Endothelial cell of hepatic sinusoid (primary cell): ENCODE measurements around the gene SMAD6.

Experiments used
- in situ Hi-C: cut with HindIII; loops from 2 replicates; pipeline ENCODE4 v1.10.0; 2017; ENCODE audit warnings: low sequenced_read_pairs

SMAD6 gene

GRCh38 chr15:66718220-66718988, 16.4 kb downstream of the SMAD6 start:
- in situ Hi-C loops = no loop called here

- in situ Hi-C loops = no loop called here
Measured at GRCh38 chr15:66719471-66719870, 17.4 kb downstream of the SMAD6 start.

- in situ Hi-C loops = loop anchor here (5.0 kb wide), 2 partner anchors 63 to 103 kb away; no protein-coding TSS in a partner anchor
Measured at GRCh38 chr15:66720206-66721010, 18.4 kb downstream of the SMAD6 start.

DNA sequence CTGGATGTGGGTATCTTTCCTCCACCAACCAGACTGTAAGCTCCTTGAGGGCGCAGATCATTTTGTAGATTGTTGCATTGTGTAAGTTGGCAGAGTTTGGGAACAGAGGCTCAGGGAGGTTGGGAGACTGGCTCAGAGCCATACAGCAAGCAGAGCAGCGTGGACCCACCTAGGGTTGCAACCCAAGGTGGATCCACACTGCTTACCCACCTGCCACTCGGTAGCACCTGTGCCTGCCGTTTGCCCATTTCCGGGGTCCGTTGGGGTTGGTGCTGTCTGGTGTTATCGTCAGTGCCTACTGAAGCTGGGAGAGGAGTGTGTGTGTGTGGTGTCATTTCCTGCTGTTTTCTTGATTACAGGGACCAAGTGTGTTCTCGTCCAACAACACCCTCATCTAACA, 19.0 kb downstream of the SMAD6 start:
- in situ Hi-C loops = loop anchor here (5.0 kb wide), 2 partner anchors 64 to 104 kb away; no protein-coding TSS in a partner anchor

DNA sequence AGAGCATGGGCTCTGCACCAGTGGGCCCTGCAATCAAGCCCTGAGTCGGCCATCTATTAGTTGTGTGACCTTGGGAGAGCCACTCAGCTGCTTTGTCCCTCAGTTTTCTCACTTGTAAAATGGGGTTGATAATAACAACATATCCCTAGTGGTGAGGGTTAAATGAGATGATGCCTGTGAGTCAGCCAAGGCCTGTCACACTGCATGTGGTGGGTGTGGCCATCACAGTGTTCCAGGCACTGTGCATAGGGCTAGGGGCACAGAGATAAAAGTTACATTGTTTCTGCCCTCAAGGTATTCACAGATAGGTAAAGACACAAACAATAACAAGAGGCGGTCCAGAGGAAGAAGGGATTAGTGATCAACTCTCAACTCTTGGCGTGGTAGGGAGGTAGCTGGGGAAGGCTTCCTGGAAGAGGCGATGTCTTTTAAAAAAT, 19.5 kb downstream of the SMAD6 start:
- in situ Hi-C loops = loop anchor here (5.0 kb wide), 2 partner anchors 64 to 104 kb away; no protein-coding TSS in a partner anchor

GRCh38 chr15:66721954-66722353, 19.9 kb downstream of the SMAD6 start:
- in situ Hi-C loops = loop anchor here (5.0 kb wide), 2 partner anchors 65 to 105 kb away; no protein-coding TSS in a partner anchor

DNA sequence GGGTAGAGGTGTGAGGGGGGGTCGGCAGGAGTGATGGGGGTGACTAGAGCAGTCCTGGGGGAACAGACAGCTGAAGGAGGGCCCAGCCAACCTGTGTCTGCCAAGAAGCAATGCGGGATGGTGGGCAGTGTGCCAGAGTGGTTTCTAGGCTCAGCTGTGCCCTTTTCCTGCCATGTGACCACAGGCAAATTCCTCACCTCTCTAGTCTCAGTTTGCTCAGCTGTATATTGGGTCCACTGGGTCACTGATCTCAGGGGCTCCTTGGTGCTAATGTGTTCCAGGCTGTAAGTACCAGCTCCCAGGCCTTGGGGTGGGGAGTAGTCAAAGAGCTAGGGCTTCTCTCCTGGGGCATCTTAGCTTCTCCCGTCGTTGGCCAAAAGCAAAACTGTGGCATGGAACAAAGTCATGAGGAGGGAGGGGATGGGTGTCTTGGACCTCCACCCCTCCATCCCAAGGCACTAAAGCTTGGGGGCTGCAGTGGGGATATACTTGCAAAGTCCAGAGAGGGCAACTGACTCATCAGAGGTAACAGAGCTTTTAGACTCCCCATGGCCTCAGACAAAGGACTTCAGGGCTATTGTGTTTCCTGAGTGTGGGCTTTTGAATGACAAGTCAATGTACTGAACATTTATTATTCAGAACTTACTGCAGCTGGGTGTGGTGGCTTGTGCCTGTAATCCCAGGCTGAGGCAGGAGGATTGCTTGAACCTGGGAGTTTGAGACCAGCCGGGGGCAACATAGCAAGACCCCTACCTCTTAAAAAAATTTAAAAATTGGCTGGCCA, 20.9 kb downstream of the SMAD6 start:
- in situ Hi-C loops = loop anchor here (5.0 kb wide), 2 partner anchors 66 to 106 kb away; no protein-coding TSS in a partner anchor

DNA sequence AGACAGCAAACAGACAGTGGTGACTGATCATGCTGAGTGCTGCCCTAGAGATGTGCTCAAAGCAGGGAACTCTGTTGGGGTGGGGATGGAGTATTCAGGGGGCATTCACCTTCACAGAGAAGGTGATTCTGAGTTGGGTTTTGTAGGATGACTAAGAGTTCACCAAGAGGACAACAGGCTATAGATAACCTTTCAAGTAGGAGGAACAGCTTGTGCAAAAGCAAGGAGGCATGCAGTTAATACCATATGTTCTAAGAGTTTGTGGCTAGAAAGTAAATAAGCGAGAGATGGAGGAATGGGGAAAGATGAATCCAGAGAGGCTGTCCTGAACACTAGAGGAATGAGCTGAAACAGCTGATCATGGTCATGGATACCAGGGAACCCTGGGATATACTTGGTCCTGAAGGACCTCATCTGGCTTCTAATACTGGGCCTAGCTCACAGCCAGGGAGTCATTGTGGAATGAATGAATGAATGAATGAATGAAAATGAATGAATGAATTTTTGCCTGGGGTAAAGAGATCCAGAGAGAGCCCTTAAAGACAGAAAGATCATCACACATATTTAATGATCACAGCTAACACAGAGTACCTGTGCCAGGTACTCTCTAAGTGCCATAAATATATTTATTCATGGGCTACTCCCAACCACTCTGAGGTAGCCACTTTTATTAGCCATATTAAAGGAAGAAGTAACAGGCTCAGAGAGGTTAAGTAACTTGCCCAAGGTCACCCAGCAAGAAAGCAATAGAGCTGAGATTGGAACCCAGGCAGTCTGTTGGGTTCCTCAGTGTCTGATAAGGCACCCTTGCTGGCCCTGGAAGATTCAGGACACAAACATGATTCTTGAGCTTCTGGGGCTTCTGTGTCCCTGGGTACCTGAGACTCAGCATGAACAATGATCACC, 22.0 kb downstream of the SMAD6 start:
- in situ Hi-C loops = loop anchor here (5.0 kb wide), 2 partner anchors 67 to 107 kb away; no protein-coding TSS in a partner anchor

DNA sequence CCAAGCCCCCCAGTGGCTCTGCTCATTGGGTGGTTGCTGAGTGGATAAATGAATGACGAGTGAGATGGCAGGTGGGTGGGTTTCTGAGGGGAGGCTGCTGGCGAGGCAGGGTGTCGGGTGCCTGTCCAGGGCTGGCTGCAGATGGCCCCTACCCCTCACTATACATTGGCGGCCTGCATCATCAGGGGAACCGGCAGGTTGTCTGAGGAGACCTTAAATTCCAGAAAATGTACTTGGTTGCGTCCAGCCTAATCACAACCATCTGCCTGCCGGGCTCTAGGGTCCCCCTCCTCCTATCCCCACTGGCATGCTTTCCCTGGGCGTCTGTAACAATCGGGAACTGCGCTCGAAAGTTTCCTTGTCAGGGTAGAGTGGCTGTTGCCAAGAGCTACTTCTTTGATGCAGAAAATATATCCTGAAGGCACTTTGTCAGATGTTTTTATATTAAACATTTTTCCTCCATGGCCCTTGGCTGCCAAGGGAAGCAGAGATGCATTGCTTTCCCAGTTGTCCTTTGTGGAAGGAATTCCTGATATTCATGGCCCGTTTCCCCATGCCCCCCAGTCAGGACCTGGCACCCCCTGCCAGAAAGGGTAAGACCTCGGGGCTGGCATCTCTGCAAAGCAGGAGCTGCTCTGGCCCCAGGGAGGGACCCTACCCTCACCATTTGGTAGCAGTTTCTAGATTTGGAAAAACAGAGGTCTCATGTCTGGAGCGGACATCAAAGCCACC, 22.9 kb downstream of the SMAD6 start:
- in situ Hi-C loops = loop anchor here (5.0 kb wide), 2 partner anchors 68 to 108 kb away; no protein-coding TSS in a partner anchor

DNA sequence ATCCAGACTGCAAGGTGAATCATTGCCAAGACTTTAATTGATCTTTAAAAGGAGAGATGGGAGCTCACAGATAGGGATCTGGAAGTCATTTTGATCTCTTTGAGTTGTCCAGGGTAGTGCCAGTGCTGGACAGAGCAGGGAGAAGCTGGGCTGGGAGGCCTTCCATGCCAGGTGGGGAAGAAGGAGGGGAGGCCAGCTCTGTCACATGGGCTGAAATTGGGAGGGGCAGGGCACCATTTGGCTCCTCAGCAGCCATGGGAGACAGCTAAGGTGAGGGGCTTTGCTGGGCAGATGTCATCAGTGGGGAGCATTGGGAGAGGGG, 23.4 kb downstream of the SMAD6 start:
- in situ Hi-C loops = no loop called here

DNA sequence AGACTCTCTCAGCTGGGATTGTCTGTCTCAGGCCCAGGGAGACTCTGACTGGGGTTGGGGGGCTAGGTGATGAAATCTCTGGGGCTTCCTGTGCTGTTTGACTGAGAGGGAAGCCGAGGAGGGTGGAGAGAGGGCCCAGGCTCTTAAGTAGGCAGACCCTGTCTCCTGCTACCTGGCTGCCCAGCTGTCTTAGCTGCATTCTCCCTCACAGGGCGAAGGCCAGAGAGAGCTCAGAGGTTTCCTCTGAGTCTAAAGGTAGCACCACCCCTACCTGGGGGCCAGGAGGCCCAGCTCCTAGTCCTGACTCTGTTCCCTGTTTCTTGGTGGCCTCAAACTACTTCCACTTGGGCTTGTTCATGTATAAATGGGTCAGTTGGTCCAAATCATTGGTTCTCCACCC, 24.4 kb downstream of the SMAD6 start:
- in situ Hi-C loops = no loop called here

- in situ Hi-C loops = no loop called here
Measured at GRCh38 chr15:66729331-66729951, 27.4 kb downstream of the SMAD6 start.

GRCh38 chr15:66730168-66731021, 28.4 kb downstream of the SMAD6 start:
- in situ Hi-C loops = no loop called here

DNA sequence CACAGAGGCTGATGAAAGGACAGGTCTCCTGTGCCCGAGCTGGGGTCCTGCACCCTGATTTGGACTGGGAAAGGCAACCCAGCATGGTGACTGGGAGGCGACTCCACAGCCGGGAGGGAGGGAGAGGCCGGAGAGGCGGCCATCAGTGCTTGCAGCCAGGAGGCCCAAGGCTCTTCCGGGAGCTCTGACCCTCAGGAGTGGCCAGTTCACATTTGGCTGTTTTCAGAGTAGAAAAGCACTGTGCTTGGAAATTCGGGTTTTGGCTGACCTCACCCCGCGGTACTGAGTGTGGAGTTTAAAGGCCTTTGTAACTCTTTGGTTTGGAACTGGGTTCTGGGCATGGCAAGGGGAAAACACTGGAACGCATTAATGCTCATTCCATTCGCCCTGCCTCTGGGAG, 31.9 kb downstream of the SMAD6 start:
- in situ Hi-C loops = no loop called here

GRCh38 chr15:66734961-66735908, 33.2 kb downstream of the SMAD6 start:
- in situ Hi-C loops = no loop called here

DNA sequence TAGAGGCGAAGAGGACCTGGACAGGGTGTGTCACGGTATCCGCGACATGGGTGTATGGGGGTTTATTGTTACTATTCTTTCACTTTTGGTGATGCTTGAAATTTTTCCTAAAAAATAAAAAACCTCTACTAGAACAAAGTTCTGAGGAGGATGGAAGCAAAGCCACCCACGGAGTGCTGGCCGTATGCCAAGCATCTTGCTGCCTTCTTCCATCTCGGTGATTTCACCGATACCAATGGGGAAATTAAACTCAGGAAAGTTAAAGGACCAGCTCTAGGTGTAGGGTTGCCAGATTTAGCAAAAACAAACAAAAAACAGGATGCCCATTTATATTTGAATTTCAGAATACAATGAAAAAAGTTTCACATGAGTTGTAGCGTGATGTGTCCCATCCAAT, 33.9 kb downstream of the SMAD6 start:
- in situ Hi-C loops = no loop called here
